ENCODE data around the gene NME4. TPM values are rescaled to one million over a fixed set of nuclear protein-coding genes. Genes with fewer than 3 reads are reported as not detected.
A peak's percentile ranks its signal among the peaks of the same experiment; 100 is the strongest.

The NME4 gene
- total and polyA plus RNA-seq, 3 donors from 2014 or later = 79.2 to 107 (median 87.5) TPM

GRCh38 chr16:425082-425718, 28.2 kb downstream of the NME4 start, which contains the start of gene RAB11FIP3:
Gene RAB11FIP3 (plus strand): TSS chr16:425649. CDS start chr16:426007, 358 bp downstream.
- peak; percentile 92 for DNase-seq
- Histone ChIP-seq H3K27me3 (no peaks in the 10 kb centered on the region), H3K36me3 (ENCODE audit: low read depth, missing control alignments) (no peaks in the 10 kb centered on the region), H3K4me1 (peaks cover 36% of the 10 kb centered on the region), H3K4me3 (peak within 1 kb of the TSS; percentile 62 to 76), H3K9me3 (no peaks in the 10 kb centered on the region), H3K27ac (peak within 1 kb of the TSS; percentile 91 to 95)
- TF ChIP-seq CTCF (IDR thresholded peaks at IDR 0.05) = no peak
- no peak for TF ChIP-seq POLR2A (IDR thresholded peaks at IDR 0.05)
- intact Hi-C loops (cut with DNase I; ENCODE audit: low total_unique reads) = no loop called here
- 0 to 2% methylated on average over 11 to 68 of the region's 77 CpGs for WGBS, 2 donors

- intact Hi-C loops (cut with DNase I; ENCODE audit: low total_unique reads) = no loop called here
- peaks cover 36% of the 10 kb centered on the region for H3K4me1 ChIP-seq
- H3K36me3 ChIP-seq (ENCODE audit: low read depth, missing control alignments) = no peaks in the 10 kb centered on the region
- no peaks in the 10 kb centered on the region for H3K27me3 ChIP-seq
- 0% methylated on average over 30 of the region's 63 CpGs; no CpG with 5 or more reads in 1 of the 2 donors for WGBS, 2 donors
- H3K27ac ChIP-seq = peak overlapping the region; percentile 91 to 95
- no peaks in the 10 kb centered on the region for H3K9me3 ChIP-seq
- no peak for DNase-seq
- H3K4me3 ChIP-seq = peak overlapping the region; percentile 62 to 76
- no peak for TF ChIP-seq POLR2A (IDR thresholded peaks at IDR 0.05)
These were observed 28.7 kb downstream of the NME4 start for GRCh38 chr16:425740-426114.

- no peak for DNase-seq
- no peaks in the 10 kb centered on the region for H3K36me3 ChIP-seq (ENCODE audit: low read depth, missing control alignments)
- H3K27ac ChIP-seq = peak overlapping the region; percentile 62 to 95
- intact Hi-C loops (cut with DNase I; ENCODE audit: low total_unique reads) = no loop called here
- H3K27me3 ChIP-seq = no peaks in the 10 kb centered on the region
- WGBS, 2 donors = 0 to 1% methylated on average over 9 to 86 of the region's 97 CpGs
- no peaks in the 10 kb centered on the region for H3K9me3 ChIP-seq
- no peak for TF ChIP-seq CTCF (IDR thresholded peaks at IDR 0.05)
- no peak for TF ChIP-seq POLR2A (IDR thresholded peaks at IDR 0.05)
- peak overlapping the region; percentile 62 to 71 for H3K4me3 ChIP-seq
- H3K4me1 ChIP-seq = peaks cover 36% of the 10 kb centered on the region
These were observed 29.3 kb downstream of the NME4 start for GRCh38 chr16:426115-426905.

- H3K36me3 ChIP-seq (ENCODE audit: low read depth, missing control alignments) = no peaks in the 10 kb centered on the region
- WGBS, 2 donors = 4 to 6% methylated on average over 5 to 13 of the region's 13 CpGs
- peak; percentile 42 for DNase-seq
- H3K27me3 ChIP-seq = no peaks in the 10 kb centered on the region
- peak overlapping the region; percentile 62 to 71 for H3K4me3 ChIP-seq
- peak overlapping the region; percentile 62 to 95 for H3K27ac ChIP-seq
- H3K4me1 ChIP-seq = peaks cover 36% of the 10 kb centered on the region
- no peak for TF ChIP-seq CTCF (IDR thresholded peaks at IDR 0.05)
- TF ChIP-seq POLR2A (IDR thresholded peaks at IDR 0.05) = no peak
- intact Hi-C loops (cut with DNase I; ENCODE audit: low total_unique reads) = no loop called here
- H3K9me3 ChIP-seq = no peaks in the 10 kb centered on the region
These were observed 29.9 kb downstream of the NME4 start for GRCh38 chr16:426906-427249.

- H3K27ac ChIP-seq = no peak overlapping the region
- H3K27me3 ChIP-seq = no peaks in the 10 kb centered on the region
- intact Hi-C loops (cut with DNase I; ENCODE audit: low total_unique reads) = no loop called here
- no peak for DNase-seq
- peak overlapping the region; percentile 62 to 71 for H3K4me3 ChIP-seq
- peaks cover 36% of the 10 kb centered on the region for H3K4me1 ChIP-seq
- TF ChIP-seq CTCF (IDR thresholded peaks at IDR 0.05) (no peak), POLR2A (IDR thresholded peaks at IDR 0.05) (no peak)
- H3K36me3 ChIP-seq (ENCODE audit: low read depth, missing control alignments) = no peaks in the 10 kb centered on the region
- no peaks in the 10 kb centered on the region for H3K9me3 ChIP-seq
- WGBS, 2 donors = 23 to 29% methylated on average over 10 of the region's 10 CpGs
These were observed 30.3 kb downstream of the NME4 start for GRCh38 chr16:427250-427649.

Data from testis (tissue), 3 donors.